ELR (cell line): ENCODE results near the gene TLE3.

Source experiments
- DNase-seq: peaks from one replicate; pipeline ENCODE4 v3.0.0-alpha.2; 2015; ENCODE audit warnings: low read depth

Gene TLE3

GRCh38 chr15:70001859-70002258 lies 95.9 kb downstream of the TLE3 start:
- no peak for DNase-seq

- no peak for DNase-seq
These were observed 98.2 kb downstream of the TLE3 start for GRCh38 chr15:69999392-70000085.

- DNase-seq, result no peak
These were observed 99.0 kb downstream of the TLE3 start for GRCh38 chr15:69998541-69999391.

DNA sequence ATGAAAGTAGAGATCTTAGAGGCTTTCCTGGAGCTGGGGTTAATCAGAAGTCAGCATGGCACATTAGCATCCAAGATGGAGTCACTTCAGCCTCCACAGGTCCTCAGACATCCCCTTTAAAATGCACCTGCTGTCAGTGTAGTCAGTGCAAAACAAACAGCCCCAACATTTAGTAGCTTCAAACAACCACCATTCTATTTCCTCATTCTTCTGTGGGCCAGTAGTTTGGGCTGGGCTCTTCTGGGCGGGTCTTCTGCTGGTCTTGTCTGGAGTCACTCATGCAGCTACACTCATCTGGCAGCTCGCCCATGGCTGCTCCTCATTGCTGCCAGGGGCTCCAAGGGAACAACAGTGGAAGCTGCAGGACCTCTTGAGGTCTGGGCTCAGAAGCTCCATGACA lies 99.9 kb downstream of the TLE3 start:
- DNase-seq, result peak; percentile 5
